HAP-1 (cell line): ENCODE measurements around the gene ZNF865.
A peak's percentile ranks its signal among the peaks of the same experiment; 100 is the strongest.
"Not testable (repeated sequence)": the region's sequence is repeated elsewhere in the genome, so short reads cannot be mapped to it uniquely, and the experiment has no call there.

Source experiments
- DNase-seq, 2 experiments: peaks; one replicate each; pipeline ENCODE4 v3.0.0-alpha.2; 2016 to 2020; ENCODE audit warnings: low spot score in 2 of 2
- H3K27me3 ChIP-seq: fragments of 250-450 bp; sonication (Bioruptor Pico); 2 replicates; pipeline ENCODE4 v1.5.1; 2020; ENCODE audit warnings: low read depth, mild to moderate bottlenecking, moderate library complexity
- H3K36me3 ChIP-seq: fragments of 250-450 bp; sonication (Bioruptor Pico); replicated peaks from 2 replicates; pipeline ENCODE4 v1.5.1; 2020; ENCODE audit warnings: mild to moderate bottlenecking
- H3K4me1 ChIP-seq: fragments of 250-450 bp; sonication (Bioruptor Pico); 2 replicates; pipeline ENCODE4 v1.5.1; 2020; ENCODE audit warnings: mild to moderate bottlenecking
- H3K4me3 ChIP-seq: fragments of 250-450 bp; sonication (Bioruptor Pico); 2 replicates; pipeline ENCODE4 v1.5.1; 2020; ENCODE audit warnings: mild to moderate bottlenecking, moderate library complexity
- H3K9me3 ChIP-seq: fragments of 250-450 bp; sonication (Bioruptor Pico); 2 replicates; pipeline ENCODE4 v1.5.1; 2020; ENCODE audit warnings: mild to moderate bottlenecking, moderate library complexity
- in situ Hi-C: fragments of 300-500 bp; cut with MboI; formaldehyde crosslinking; loops from 3 replicates; pipeline ENCODE4 v1.14.3; 2020; ENCODE audit warnings: low sequenced_read_pairs, inconsistent platforms, mixed read lengths

Gene ZNF865

DNA sequence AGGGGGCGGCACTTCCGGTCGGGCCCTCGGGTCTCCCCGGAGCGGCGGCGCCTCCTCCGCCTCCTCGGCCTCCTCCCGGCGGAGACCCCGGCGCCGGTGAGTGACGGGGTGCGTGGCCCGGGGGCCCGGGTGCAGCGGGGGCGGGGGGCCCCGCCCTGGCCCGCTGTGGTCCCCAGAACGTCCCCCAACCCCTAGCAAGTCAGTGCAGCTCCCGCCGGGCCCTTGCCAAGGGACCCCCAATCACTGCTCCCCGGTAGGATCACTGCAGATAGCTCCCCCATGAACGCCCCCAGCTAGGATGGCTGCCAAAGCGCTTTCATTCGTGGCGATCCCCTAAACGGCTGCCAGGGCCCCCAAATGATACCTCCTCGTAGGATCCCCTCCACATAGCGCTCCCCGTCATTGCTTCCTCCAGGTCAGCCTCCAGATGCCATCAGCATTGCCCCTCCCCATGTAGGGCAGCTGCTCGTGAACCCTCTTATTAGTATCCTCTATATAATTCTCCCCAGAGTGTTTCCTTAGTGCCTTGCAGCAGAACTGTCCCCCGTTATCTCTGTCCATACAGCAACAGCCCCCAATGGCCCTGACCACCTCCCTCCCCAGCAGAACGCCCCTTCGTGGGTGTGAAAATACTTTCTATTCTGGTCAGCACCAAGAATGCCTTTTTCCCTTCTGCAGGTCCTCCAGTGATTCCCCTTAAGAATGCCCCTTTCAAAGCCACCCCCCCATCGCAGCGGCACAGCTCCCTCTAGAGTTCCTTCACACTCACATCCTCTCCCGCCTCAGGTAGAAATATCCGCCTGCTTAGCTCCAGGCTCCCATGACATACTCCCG, at the start of gene ZNF865:
TSS of gene ZNF865 (plus strand) at position 11 of the 834 bp plus-strand sequence. CDS start 7,972 bp downstream, outside the sequence.
- in situ Hi-C loops: no loop called here
- peaks cover 7% of the 10 kb centered on the region for H3K36me3 ChIP-seq
- DNase-seq: peak; percentile 90
- no peaks in the 10 kb centered on the region for H3K9me3 ChIP-seq
- peak within 1 kb of the TSS; percentile 56 for H3K4me3 ChIP-seq
- H3K4me1 ChIP-seq: peaks cover 8% of the 10 kb centered on the region
- H3K27me3 ChIP-seq: no peaks in the 10 kb centered on the region

DNA sequence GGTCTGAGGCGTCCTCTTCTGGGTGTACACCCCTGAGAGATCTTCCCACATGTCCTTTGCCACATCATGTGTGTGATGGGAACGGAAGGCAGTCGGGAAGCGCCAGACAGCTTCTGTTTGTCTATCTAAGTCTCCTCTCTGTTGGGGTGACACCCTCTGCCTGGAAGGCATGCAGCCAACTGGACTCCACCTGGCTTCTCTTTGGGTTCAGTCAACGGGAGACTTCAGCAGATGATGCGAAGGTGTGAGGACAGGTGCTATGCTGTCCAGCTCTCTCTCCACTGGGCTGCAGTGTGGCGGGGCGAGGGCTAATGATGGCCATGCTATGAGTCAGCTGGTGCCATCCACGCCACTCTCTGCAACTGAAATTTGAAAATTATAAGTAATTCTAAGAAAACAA, 45.8 kb upstream of the ZNF865 start:
- H3K9me3 ChIP-seq: no peaks in the 10 kb centered on the region
- DNase-seq: no peak
- in situ Hi-C loops: no loop called here
- H3K4me1 ChIP-seq: no peaks in the 10 kb centered on the region
- H3K4me3 ChIP-seq: no peak overlapping the region
- no peaks in the 10 kb centered on the region for H3K36me3 ChIP-seq
- 0 out of 2 replicates have a peak, but pooled peaks cover 2% of the 10 kb centered on the region for H3K27me3 ChIP-seq

DNA sequence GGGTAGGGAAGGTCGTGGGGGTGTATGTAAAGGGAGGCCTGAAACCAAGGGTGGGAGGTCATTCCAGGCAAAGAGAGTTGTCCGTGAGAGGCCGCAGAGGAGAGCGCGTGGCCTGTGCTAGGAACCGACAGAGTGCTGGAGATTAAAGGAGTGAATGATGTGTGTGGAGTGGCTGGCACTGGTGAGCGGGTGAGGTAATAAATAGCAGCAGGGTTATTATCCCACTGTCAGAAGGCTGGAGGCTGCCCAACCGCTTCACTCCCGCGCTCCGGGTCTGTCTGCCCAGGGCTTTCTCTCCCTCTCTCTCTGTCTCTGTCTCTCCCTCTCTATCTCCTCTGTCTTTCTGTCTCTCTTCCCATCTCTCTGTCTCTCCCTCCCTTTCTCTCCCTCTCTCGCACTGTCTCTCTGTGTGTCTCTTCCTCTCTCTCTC, 42.2 kb upstream of the ZNF865 start:
- no peak for DNase-seq

DNA sequence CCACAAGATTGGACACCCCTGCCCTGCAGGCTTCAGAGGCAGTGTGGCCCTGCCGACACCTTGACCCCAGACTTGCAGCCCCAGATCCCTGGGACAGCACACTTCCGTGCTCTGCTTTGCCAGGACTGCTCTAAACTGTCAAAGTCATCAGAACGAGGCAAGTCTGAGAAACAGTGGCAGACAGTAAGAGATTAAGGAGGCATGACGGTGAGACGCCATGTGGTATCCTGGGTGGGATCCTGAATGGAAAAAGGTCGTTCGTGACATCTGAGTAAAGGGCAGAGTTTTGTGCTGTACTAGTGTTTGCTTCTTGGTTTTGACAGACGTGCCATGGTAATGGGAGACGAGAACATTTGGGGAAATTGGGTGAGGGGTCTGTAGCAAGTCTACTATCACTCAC, 38.6 kb upstream of the ZNF865 start:
- DNase-seq: no peak
- in situ Hi-C loops: no loop called here
- peaks cover 4% of the 10 kb centered on the region for H3K27me3 ChIP-seq

More for the DNA sequence above, 42.2 kb upstream of the ZNF865 start:
- peaks cover 6% of the 10 kb centered on the region for H3K27me3 ChIP-seq
- in situ Hi-C loops: no loop called here
- H3K9me3 ChIP-seq: no peaks in the 10 kb centered on the region
- H3K4me3 ChIP-seq: no peak overlapping the region
- H3K4me1 ChIP-seq: no peaks in the 10 kb centered on the region
- H3K36me3 ChIP-seq: no peaks in the 10 kb centered on the region

DNA sequence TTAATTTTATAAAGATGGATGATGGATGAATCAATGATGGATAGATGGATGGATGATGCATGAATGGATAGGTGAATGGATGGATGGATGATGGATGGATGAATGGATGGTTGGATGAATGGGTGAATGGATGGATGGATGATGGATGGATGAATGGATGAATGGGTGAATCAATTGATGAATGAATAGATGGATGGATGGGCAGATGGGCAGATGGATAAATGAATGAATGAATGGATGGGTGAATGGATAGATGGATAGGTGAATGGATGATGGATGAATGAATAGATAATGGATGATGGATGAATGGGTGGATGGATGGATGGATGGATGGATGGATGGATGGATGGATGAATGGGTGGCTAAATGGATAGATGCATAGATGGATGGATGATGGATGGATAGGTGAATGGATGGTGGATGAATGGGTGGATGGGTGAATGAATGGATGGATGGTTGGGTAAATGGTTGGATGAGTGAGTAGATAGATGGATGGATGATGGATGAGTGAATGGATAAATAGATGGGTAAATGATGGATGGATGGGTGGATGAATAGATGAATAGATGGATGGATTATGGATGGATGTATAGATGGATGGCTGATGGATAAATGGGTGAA, 37.6 kb upstream of the ZNF865 start:
- Histone ChIP-seq H3K36me3 (no peaks in the 10 kb centered on the region), H3K4me3 (no peak overlapping the region), H3K9me3 (no peaks in the 10 kb centered on the region), H3K4me1 (no peaks in the 10 kb centered on the region), H3K27me3 (peaks cover 4% of the 10 kb centered on the region)
- no peak for DNase-seq
- in situ Hi-C loops: no loop called here

More for the DNA sequence above, 38.6 kb upstream of the ZNF865 start:
- no peaks in the 10 kb centered on the region for H3K4me1 ChIP-seq
- H3K4me3 ChIP-seq: no peak overlapping the region
- H3K9me3 ChIP-seq: no peaks in the 10 kb centered on the region
- no peaks in the 10 kb centered on the region for H3K36me3 ChIP-seq

DNA sequence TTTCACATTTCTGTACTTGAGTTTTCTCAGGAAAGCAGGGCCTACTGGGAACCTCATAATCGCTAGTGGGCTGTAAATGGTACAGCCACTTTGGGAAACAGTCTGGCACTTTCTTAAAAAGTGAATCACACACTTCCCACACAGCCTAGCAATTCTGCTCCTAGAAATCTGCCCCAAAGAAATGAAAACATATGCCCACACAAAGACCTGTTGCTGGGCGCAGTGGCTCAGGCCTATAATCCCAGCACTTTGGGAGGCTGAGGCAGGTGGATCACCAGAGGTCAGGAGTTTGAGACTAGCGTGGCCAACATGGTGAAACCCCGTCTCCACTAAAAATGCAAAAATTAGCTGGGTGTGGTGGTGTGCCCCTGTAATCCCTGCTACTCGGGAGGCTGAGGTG, 36.0 kb upstream of the ZNF865 start:
- H3K27me3 ChIP-seq, H3K9me3 ChIP-seq, in situ Hi-C loops, H3K4me3 ChIP-seq, H3K4me1 ChIP-seq, H3K36me3 ChIP-seq, DNase-seq: not testable (repeated sequence)

DNA sequence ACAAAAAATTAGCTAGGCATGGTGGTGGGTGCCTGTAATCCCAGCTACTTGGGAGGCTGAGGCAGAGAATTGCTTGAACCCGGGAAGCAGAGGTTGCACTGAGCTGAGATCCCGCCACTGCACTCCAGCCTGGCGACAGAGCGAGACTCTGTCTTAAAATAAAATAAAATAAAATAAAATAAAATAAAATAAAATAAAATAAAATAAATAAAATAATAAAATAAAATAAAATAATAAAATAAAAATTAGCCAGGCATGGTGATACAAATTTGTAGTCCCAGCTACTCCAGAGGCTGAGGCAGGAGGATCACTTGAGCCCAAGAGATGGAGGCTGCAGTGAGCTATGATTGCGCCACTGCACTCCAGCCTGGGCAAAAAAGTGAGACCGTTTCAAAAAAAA, 31.5 kb upstream of the ZNF865 start:
- H3K4me3 ChIP-seq, H3K4me1 ChIP-seq, DNase-seq, H3K9me3 ChIP-seq, H3K36me3 ChIP-seq, in situ Hi-C loops, H3K27me3 ChIP-seq: not testable (repeated sequence)

DNA sequence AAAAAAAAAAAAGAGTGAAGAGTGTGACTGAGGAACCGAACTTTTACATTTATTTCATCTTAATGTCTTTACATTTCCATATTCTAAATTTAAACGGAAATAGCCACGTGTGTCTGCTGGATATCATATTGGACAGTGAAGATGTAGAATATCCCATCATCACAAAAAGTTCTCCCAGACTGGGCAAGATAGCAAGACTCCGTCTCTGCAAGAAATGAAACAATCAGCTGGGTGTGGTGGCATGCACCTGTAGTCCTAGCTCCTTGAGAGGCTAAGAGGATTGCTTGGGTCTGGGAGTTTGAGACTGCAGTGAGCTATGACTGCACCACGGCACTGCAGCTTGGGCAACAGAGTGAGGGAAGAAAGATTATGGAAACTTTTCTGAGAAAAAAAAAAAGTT, 28.7 kb upstream of the ZNF865 start:
- H3K4me3 ChIP-seq: no peak overlapping the region
- H3K9me3 ChIP-seq: no peaks in the 10 kb centered on the region
- H3K4me1 ChIP-seq: no peaks in the 10 kb centered on the region
- H3K36me3 ChIP-seq: peaks cover 5% of the 10 kb centered on the region
- in situ Hi-C loops: no loop called here
- no peaks in the 10 kb centered on the region for H3K27me3 ChIP-seq
- DNase-seq: no peak

DNA sequence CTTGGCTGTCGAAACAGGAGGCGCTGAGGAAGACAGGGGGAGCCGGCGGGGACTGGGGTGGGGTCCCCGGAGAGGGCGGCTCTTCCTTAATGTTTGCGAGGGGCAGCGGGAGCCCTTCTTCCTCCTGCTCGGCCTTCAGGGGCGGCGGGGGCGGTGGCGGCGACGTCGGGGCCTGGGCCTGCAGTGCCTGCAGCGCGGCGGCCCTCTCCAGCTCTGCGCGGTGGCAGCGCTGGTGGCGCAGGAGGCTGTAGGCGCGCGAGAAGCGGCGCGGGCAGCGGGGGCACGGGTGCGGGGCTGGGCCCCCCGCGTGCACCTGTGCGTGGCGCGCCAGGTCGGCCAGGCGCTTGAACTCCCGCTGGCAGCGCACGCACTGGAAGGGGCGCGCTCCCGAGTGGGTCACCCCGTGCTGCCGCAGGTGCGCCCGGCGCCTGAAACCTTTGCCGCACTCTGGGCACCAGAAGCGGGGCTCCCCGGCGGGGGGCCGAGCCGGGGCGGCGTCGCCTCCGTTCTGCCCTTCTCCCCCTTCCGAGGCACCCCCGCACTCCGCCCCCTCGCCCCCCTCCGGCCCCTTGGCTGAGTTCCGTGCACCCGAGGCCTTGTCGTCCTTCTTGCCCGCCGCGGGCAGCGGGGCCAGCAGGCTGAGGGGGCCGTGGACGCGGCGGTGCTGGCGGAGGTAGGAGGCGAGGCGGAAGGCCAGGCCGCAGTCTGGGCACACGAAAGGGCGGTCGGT, 27.3 kb upstream of the ZNF865 start:
- peaks cover 5% of the 10 kb centered on the region for H3K36me3 ChIP-seq
- no peak overlapping the region for H3K4me3 ChIP-seq
- H3K9me3 ChIP-seq: no peaks in the 10 kb centered on the region
- DNase-seq: no peak
- no peaks in the 10 kb centered on the region for H3K27me3 ChIP-seq
- H3K4me1 ChIP-seq: no peaks in the 10 kb centered on the region
- in situ Hi-C loops: no loop called here

DNA sequence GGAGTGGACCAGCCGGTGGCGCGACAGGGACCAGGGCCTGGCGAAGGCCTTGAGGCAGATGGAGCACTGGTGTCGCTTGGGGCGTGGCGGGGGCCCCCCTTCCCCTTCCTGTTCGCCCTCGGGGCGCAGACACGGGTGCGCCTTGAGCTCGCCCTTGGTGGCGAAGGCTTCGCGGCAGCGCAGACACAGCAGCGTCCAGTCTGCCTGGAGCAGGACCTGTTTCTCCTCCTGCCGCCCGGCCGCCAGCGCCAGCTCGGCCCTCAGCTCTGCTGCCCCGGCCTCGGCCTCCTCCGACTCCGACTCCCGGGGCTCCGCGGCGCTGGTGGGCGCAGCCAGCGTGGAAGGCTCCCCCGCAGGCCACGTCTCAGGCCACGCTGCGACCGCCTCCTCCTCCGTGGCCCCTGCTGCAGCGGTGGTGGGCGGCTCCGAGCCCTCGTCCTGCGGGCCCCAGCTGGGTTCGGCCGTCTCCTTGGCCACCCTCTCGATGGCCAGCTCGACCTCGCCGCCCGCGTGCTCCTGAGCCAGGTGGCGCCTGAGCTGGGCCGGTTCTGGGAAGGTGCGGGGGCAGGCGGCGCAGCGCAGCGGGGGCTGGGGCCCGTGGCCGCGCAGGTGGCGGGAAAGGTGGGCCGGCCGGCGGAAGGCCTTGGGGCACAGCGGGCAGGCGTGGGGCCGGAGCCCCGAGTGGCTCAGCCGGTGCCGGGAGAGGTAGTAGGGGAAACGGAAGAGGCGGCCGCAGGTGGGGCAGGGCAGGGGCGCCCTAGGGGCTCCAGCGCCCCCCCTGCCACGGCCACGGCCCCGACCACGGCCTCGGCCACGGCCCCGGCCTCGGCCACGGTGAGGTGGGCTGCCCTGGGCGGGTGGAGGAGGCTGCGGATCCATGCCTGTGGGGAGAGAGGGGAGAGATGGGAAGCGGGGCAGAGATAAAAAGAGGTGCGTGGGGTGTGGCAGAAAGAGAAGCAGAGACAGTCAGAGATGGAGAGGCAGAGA, 26.4 kb upstream of the ZNF865 start:
- Histone ChIP-seq H3K36me3 (peaks cover 5% of the 10 kb centered on the region), H3K4me1 (no peaks in the 10 kb centered on the region), H3K9me3 (no peaks in the 10 kb centered on the region), H3K4me3 (peak overlapping the region; percentile 82), H3K27me3 (no peaks in the 10 kb centered on the region)
- DNase-seq: no peak
- in situ Hi-C loops: no loop called here

DNA sequence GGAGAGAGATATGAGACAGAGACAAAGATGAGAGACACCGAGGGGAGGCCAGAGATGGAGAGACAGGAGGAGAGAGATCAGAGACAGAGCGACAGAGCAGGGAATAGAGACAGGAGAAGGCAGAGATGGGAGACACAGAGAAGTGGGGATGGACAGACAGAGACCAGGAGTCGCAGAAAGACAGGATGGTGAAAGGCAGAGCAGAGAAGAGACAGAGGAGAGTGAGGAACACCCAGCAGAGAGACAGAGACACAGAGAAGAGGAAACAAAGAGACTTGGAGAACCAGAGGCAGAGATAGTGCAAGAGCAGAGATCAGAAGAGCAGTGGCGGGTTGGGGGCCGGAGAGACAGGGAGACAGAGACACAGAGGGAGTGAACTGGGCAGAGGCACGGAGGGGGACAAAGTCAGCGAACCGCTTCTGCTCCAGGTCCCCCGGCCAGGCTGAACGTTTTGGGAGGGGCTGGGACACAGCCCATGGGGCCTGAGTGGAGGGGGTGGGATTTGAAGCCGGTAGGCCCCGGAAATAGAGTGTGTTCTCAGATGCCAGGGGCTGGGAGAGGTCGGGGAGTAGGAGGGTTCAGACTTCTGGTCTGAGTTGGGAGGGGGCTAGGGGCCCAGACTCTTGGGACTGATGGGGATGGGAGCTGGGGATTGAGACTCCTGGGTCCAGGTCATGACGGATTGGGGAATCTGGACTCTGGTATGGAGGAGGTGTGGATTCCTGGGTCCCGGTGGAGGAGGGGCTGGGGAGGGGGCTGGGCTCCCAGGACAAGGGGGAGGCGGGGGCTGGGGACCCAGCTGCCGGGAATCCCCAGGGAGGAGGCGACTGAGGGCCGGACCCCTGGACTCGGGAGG, 25.5 kb upstream of the ZNF865 start:
- DNase-seq: peak; percentile 35 to 54
- no peaks in the 10 kb centered on the region for H3K27me3 ChIP-seq
- in situ Hi-C loops: no loop called here

DNA sequence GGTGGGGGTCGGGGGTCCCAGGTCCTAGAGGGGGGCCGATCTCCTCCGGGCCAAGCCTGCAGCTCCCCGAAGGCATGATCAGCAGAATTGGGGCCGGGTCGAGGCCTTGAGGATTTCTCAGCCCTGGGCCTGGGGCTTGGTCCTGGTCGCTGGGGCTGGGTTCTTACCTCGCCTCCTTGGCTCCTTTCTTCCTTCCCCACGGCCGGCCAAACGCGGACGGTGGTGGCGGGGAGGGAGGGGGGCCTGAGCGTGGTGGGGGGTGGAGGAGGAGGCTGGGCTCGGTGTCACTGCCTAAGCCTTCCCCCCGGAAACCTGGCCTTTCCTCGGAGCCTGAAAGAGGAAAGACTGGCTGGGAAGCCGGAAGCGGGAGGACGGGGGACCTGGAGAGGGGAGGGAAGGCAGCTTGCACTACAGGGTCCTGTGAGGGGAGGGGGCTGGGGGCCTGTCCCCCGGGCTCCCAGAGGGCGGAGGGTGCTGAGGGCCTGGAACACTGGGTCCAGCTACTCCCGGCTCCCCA, 24.8 kb upstream of the ZNF865 start, which contains the start of gene ZNF579:
TSS of gene ZNF579 (minus strand) at position 221 of the 517 bp plus-strand sequence. CDS start 1,209 bp downstream, outside the sequence.
- peak; percentile 77 to 95 for DNase-seq
- 0 out of 2 replicates have a peak, but pooled peaks cover 3% of the 10 kb centered on the region for H3K9me3 ChIP-seq
- peaks cover 5% of the 10 kb centered on the region for H3K36me3 ChIP-seq
- H3K27me3 ChIP-seq: no peaks in the 10 kb centered on the region
- H3K4me3 ChIP-seq: peak within 1 kb of the TSS; percentile 82
- in situ Hi-C loops: no loop called here
- H3K4me1 ChIP-seq: peaks cover 4% of the 10 kb centered on the region

More for the DNA sequence above, 25.5 kb upstream of the ZNF865 start:
- Histone ChIP-seq H3K9me3 (no peaks in the 10 kb centered on the region), H3K4me1 (no peaks in the 10 kb centered on the region), H3K36me3 (peaks cover 5% of the 10 kb centered on the region), H3K4me3 (peak overlapping the region; percentile 82)
